A549 (cell line): Measurements from ENCODE around the gene MOGAT3.

Experiments used
- CEBPB ChIP-seq, 2 experiments: fragments of >200 bp in 1 of 2; sonication (Bioruptor Twin) in 1 of 2; formaldehyde crosslinking in 1 of 2; IDR thresholded peaks; 2 replicates each; pipeline ENCODE4 v1.6.1; 2012 to 2016
- CTCF ChIP-seq: fragments of >200 bp; sonication (Bioruptor Twin); formaldehyde crosslinking; IDR thresholded peaks from 3 replicates; pipeline ENCODE4 v1.5.1; 2016
- ESRRA ChIP-seq: fragments of 150-350 bp; IDR thresholded peaks from 2 replicates; pipeline ENCODE4 v1.6.1; 2014; ENCODE audit warnings: mild to moderate bottlenecking, low read length, borderline replicate concordance
- FOSL2 ChIP-seq, 2 experiments: fragments of 450-650 bp in 1 of 2; fragments of >200 bp in 1 of 2; sonication (Bioruptor Twin) in 1 of 2; formaldehyde crosslinking; IDR thresholded peaks; 2 replicates each; pipeline versions ENCODE4 v1.5.0 to v1.6.1; 2016 to 2020; ENCODE audit warnings: mild to moderate bottlenecking in 1 of 2, moderate library complexity in 1 of 2
- POLR2A ChIP-seq: IDR thresholded peaks from 2 replicates; pipeline ENCODE4 v1.6.1; 2012; ENCODE audit warnings: mild to moderate bottlenecking, low read length
- POLR2AphosphoS2 ChIP-seq: conservative IDR thresholded peaks from 2 replicates; pipeline ENCODE4 v1.6.1; 2012; ENCODE audit warnings: low read length, improper control_type of control experiment, inconsistent platforms
- RAD21 ChIP-seq, 2 experiments: fragments of >200 bp in 1 of 2; sonication (Bioruptor Twin) in 1 of 2; formaldehyde crosslinking in 1 of 2; IDR thresholded peaks in 1 of 2; conservative IDR thresholded peaks in 1 of 2; 2 replicates in 1 of 2; 3 replicates in 1 of 2; pipeline ENCODE4 v1.6.1; 2012 to 2018; ENCODE audit warnings: inconsistent platforms in 1 of 2
- RFX5 ChIP-seq: fragments of 450-650 bp; IDR thresholded peaks from 2 replicates; pipeline ENCODE4 v1.7.1; 2014; ENCODE audit warnings: antibody characterized with exemption, mild to moderate bottlenecking, moderate library complexity
- RNF2 ChIP-seq: fragments of 200-600 bp; sonication (generic); IDR thresholded peaks from 2 replicates; pipeline ENCODE4 v1.6.1; 2016; ENCODE audit warnings: low read depth, mild to moderate bottlenecking, antibody characterized with exemption, moderate library complexity, borderline replicate concordance
- SMC3 ChIP-seq: fragments of >200 bp; sonication (Bioruptor Twin); formaldehyde crosslinking; IDR thresholded peaks from 3 replicates; pipeline ENCODE4 v1.6.1; 2018; ENCODE audit warnings: inconsistent platforms
- SREBF2 ChIP-seq: fragments of 450-650 bp; IDR thresholded peaks from 2 replicates; pipeline ENCODE4 v1.6.1; 2014; ENCODE audit warnings: mild to moderate bottlenecking, moderate library complexity
- ZFP36 ChIP-seq: fragments of 450-650 bp; IDR thresholded peaks from 2 replicates; pipeline ENCODE4 v1.6.1; 2014; ENCODE audit warnings: borderline replicate concordance; ENCODE audit not compliant: partially characterized antibody
- TF ChIP-seq, protein P1 (sequence below): fragments of 200-600 bp; sonication (generic); IDR thresholded peaks from 2 replicates; pipeline ENCODE4 v1.6.1; 2016; ENCODE audit warnings: antibody characterized with exemption, mild to moderate bottlenecking, moderate library complexity

DNA sequence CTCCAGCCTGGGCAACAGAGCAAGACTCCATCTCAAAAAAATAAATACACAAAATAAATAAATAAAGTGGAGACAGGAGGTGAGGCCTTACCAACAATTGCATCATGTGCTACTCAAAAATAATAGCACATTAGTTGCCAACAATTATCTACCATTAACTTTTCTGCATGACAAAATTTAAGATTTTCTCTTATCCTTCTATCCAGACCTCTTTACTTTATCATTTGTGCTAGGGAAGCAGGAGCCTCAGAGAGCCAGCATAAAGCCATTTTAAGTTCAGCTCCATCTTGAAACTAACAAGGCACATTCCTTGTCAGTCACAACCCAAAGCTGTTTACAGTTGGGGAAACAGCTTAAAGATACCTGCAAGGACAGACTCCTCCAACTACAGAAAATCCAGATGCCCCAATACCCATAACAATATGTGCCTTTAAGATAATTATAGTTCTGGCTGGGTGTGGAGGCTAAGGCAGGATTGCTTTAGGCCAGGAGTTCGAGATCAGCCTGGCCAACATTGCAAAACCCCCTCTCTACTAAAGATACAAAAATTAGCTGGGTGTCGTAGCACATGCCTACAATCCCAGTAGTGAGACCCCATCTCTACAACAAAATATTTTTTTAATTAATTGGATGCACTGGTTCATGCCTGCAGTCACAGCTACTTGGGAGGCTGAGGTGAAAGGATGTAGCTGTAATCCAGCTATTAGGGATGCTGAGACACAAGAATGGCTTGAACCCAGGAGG is 48.8 kb downstream of the MOGAT3 start:
- no peak for TF ChIP-seq CTCF
- no peak for TF ChIP-seq POLR2AphosphoS2
- no peak for TF ChIP-seq POLR2A
- TF ChIP-seq RFX5 = no peak
- no peak for TF ChIP-seq ESRRA
- TF ChIP-seq CEBPB (IDR thresholded peaks at IDR 0.05) = peak; percentile 21 to 51; a peak in 2 of 4 replicates
- no peak for TF ChIP-seq FOSL2 (IDR thresholded peaks at IDR 0.05)
- TF ChIP-seq FOSL2 (CRISPR knock-in tag; IDR thresholded peaks at IDR 0.05) = no peak
- TF ChIP-seq RNF2 = no peak
- no peak for TF ChIP-seq SMC3
- no peak for TF ChIP-seq SREBF2
- TF ChIP-seq RAD21 (conservative IDR thresholded peaks at IDR 0.05 in 1 of 2, IDR thresholded peaks at IDR 0.05 in 1 of 2) = no peak
- no peak for TF ChIP-seq ZFP36
- TF ChIP-seq, protein P1, sequence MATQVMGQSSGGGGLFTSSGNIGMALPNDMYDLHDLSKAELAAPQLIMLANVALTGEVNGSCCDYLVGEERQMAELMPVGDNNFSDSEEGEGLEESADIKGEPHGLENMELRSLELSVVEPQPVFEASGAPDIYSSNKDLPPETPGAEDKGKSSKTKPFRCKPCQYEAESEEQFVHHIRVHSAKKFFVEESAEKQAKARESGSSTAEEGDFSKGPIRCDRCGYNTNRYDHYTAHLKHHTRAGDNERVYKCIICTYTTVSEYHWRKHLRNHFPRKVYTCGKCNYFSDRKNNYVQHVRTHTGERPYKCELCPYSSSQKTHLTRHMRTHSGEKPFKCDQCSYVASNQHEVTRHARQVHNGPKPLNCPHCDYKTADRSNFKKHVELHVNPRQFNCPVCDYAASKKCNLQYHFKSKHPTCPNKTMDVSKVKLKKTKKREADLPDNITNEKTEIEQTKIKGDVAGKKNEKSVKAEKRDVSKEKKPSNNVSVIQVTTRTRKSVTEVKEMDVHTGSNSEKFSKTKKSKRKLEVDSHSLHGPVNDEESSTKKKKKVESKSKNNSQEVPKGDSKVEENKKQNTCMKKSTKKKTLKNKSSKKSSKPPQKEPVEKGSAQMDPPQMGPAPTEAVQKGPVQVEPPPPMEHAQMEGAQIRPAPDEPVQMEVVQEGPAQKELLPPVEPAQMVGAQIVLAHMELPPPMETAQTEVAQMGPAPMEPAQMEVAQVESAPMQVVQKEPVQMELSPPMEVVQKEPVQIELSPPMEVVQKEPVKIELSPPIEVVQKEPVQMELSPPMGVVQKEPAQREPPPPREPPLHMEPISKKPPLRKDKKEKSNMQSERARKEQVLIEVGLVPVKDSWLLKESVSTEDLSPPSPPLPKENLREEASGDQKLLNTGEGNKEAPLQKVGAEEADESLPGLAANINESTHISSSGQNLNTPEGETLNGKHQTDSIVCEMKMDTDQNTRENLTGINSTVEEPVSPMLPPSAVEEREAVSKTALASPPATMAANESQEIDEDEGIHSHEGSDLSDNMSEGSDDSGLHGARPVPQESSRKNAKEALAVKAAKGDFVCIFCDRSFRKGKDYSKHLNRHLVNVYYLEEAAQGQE = no peak
